Smooth muscle cell (in vitro differentiated cells): ENCODE data around the gene ZDHHC14. TPM values are rescaled to one million over a fixed set of nuclear protein-coding genes. Genes with fewer than 3 reads are reported as not detected.

Source experiments
- DNase-seq: peaks from one replicate; lab custom pipeline; 2025; ENCODE audit not compliant: unreplicated experiment; lab: John Stamatoyannopoulos, UW
- H2AFZ ChIP-seq: fragments of 200-600 bp; sonication (generic); 2 replicates; pipeline ENCODE4 v1.6.0; 2016; ENCODE audit warnings: antibody characterized with exemption, low read depth, mild to moderate bottlenecking
- H3F3A ChIP-seq: fragments of 200-600 bp; sonication (generic); 2 replicates; pipeline ENCODE4 v1.6.0; 2017; ENCODE audit warnings: antibody characterized with exemption, low read depth
- H3K27ac ChIP-seq: fragments of 200-600 bp; sonication (generic); 2 replicates; pipeline ENCODE4 v1.5.1; 2016; ENCODE audit warnings: low read depth, mild to moderate bottlenecking
- H3K27me3 ChIP-seq: fragments of 200-600 bp; sonication (generic); 2 replicates; pipeline ENCODE4 v1.6.1; 2016; ENCODE audit warnings: low read depth, mild to moderate bottlenecking
- H3K36me3 ChIP-seq: fragments of 200-600 bp; sonication (generic); 2 replicates; pipeline ENCODE4 v1.5.1; 2016; ENCODE audit warnings: low read depth
- H3K4me1 ChIP-seq: fragments of 200-600 bp; sonication (generic); 2 replicates; pipeline ENCODE4 v1.5.1; 2016; ENCODE audit warnings: low read depth
- H3K4me2 ChIP-seq: fragments of 200-600 bp; sonication (generic); 2 replicates; pipeline ENCODE4 v1.6.0; 2016; ENCODE audit warnings: mild to moderate bottlenecking
- H3K4me3 ChIP-seq: fragments of 200-600 bp; sonication (generic); 2 replicates; pipeline ENCODE4 v1.5.1; 2016; ENCODE audit warnings: mild to moderate bottlenecking
- H3K79me2 ChIP-seq: fragments of 200-600 bp; sonication (generic); 2 replicates; pipeline ENCODE4 v1.6.0; 2016; ENCODE audit warnings: low read depth, mild to moderate bottlenecking
- H3K9ac ChIP-seq: fragments of 200-600 bp; sonication (generic); 2 replicates; pipeline ENCODE4 v1.6.0; 2016; ENCODE audit warnings: low read depth
- H3K9me3 ChIP-seq: fragments of 200-600 bp; sonication (generic); replicated peaks from 2 replicates; pipeline ENCODE4 v1.5.1; 2016; ENCODE audit warnings: low read depth
- H4K20me1 ChIP-seq: fragments of 200-600 bp; sonication (generic); 2 replicates; pipeline ENCODE4 v1.6.0; 2016; ENCODE audit warnings: low read depth
- CTCF ChIP-seq: fragments of 200-600 bp; sonication (generic); IDR thresholded peaks from 2 replicates; pipeline ENCODE4 v1.5.1; 2017; ENCODE audit warnings: borderline replicate concordance, mild to moderate bottlenecking, antibody characterized with exemption; ENCODE audit not compliant: insufficient read depth, poor library complexity, severe bottlenecking
- WGBS: methylation state at CpG from one replicate; pipeline ENCODE4 v1.1.7; 2016; ENCODE audit warnings: low lambda C conversion rate; 5-methylcytosine and 5-hydroxymethylcytosine counted together
- polyA plus RNA-seq: library from polyadenylated mRNA; unstranded; fragments of >200 nt; fragmentation: Nextera tagmentation; extraction: Ambion mirVana; gene quantifications from 2 replicates; pipeline ENCODE4 v1.2.1, GENCODE V29; 2016
- total RNA-seq: library from RNA; depleted of rRNA; stranded (reverse); fragments of >200 nt; gene quantifications from 2 replicates; pipeline ENCODE4 v1.2.3, GENCODE V29; 2014

Gene ZDHHC14
- total and polyA plus RNA-seq, 2 experiments from 2014 or later = 1.3 to 1.6 TPM

- Histone ChIP-seq H2AFZ (no peak overlapping the region), H3K27ac (no peak overlapping the region), H4K20me1 (no peaks in the 10 kb centered on the region), H3K79me2 (no peaks in the 10 kb centered on the region), H3K4me3 (no peak overlapping the region), H3F3A (no peaks in the 10 kb centered on the region), H3K9ac (no peak overlapping the region), H3K4me1 (peaks cover 32% of the 10 kb centered on the region), H3K9me3 (no peaks in the 10 kb centered on the region), H3K36me3 (no peaks in the 10 kb centered on the region), H3K4me2 (no peak overlapping the region), H3K27me3 (no peaks in the 10 kb centered on the region)
- 68% methylated on average over 9 of the region's 9 CpGs for WGBS
- no peak for TF ChIP-seq CTCF
- no peak for DNase-seq
Observed at GRCh38 chr6:157533048-157533871, 152.3 kb downstream of the ZDHHC14 start.

GRCh38 chr6:157534134-157534871 is 153.3 kb downstream of the ZDHHC14 start:
- Histone ChIP-seq H4K20me1 (no peaks in the 10 kb centered on the region), H3K79me2 (no peaks in the 10 kb centered on the region), H3F3A (no peaks in the 10 kb centered on the region), H3K9me3 (no peaks in the 10 kb centered on the region), H3K4me1 (peaks cover 32% of the 10 kb centered on the region), H3K36me3 (no peaks in the 10 kb centered on the region), H3K4me3 (no peak overlapping the region), H3K27me3 (no peaks in the 10 kb centered on the region), H3K4me2 (no peak overlapping the region), H3K9ac (no peak overlapping the region), H2AFZ (no peak overlapping the region), H3K27ac (no peak overlapping the region)
- DNase-seq = no peak
- WGBS = 90% methylated on average over 8 of the region's 8 CpGs
- no peak for TF ChIP-seq CTCF

GRCh38 chr6:157534977-157535339 is 154.0 kb downstream of the ZDHHC14 start:
- peaks cover 32% of the 10 kb centered on the region for H3K4me1 ChIP-seq
- H3K27me3 ChIP-seq = no peaks in the 10 kb centered on the region
- no peaks in the 10 kb centered on the region for H3K36me3 ChIP-seq
- no peaks in the 10 kb centered on the region for H3K9me3 ChIP-seq
- H3K4me3 ChIP-seq = no peak overlapping the region
- DNase-seq = no peak
- no peak overlapping the region for H3K27ac ChIP-seq
- H3K79me2 ChIP-seq = no peaks in the 10 kb centered on the region
- no peaks in the 10 kb centered on the region for H4K20me1 ChIP-seq
- H3K9ac ChIP-seq = no peak overlapping the region
- 60% methylated on average over 3 of the region's 3 CpGs for WGBS
- H3F3A ChIP-seq = no peaks in the 10 kb centered on the region
- peak overlapping the region; percentile 55 for H3K4me2 ChIP-seq
- TF ChIP-seq CTCF = no peak
- no peak overlapping the region for H2AFZ ChIP-seq
